Measurements from ENCODE around the gene MLH3. TPM values are rescaled to one million over a fixed set of nuclear protein-coding genes. Genes with fewer than 3 reads are reported as not detected.

The MLH3 gene
- total and polyA plus RNA-seq, 2 of the 13 experiments (the other 11 are each of a cell fraction or from before 2014, with no cell fraction given): 14.4 to 24.8 TPM

GRCh38 chr14:75050852-75051555 lies at the start of gene MLH3 (continued):
- TF ChIP-seq KLF9 (CRISPR knock-in tag; IDR thresholded peaks at IDR 0.05; ENCODE audit: low read depth) (0 out of 2 replicates have a peak, but pooled peaks have one; percentile 63), SCMH1 (CRISPR knock-in tag; IDR thresholded peaks at IDR 0.05; ENCODE audit: borderline replicate concordance) (no peak), ZNF878 (CRISPR knock-in tag; IDR thresholded peaks at IDR 0.05) (0 out of 2 replicates have a peak, but pooled peaks have one; percentile 20), ATF5 (CRISPR knock-in tag; IDR thresholded peaks at IDR 0.05; ENCODE audit: low read depth) (0 out of 2 replicates have a peak, but pooled peaks have one; percentile 77), ZFP1 (CRISPR knock-in tag; IDR thresholded peaks at IDR 0.05) (0 out of 2 replicates have a peak, but pooled peaks have one; percentile 29), PRDM4 (CRISPR knock-in tag; IDR thresholded peaks at IDR 0.05; ENCODE audit: borderline replicate concordance) (no peak), MXD3 (CRISPR knock-in tag; IDR thresholded peaks at IDR 0.05) (peak; percentile 95), ZNF616 (CRISPR knock-in tag; IDR thresholded peaks at IDR 0.05; ENCODE audit: low read depth) (peak; percentile 52; the same call in 1 of the 2 replicates), ZNF589 (CRISPR knock-in tag; conservative IDR thresholded peaks at IDR 0.05) (no peak; the same call in 1 of the 2 replicates), SRSF4 (IDR thresholded peaks at IDR 0.05; ENCODE audit: low read depth, low read length, poor library complexity, severe bottlenecking) (no peak), ZNF619 (CRISPR knock-in tag; IDR thresholded peaks at IDR 0.05) (no peak), ZBTB2 (CRISPR knock-in tag; IDR thresholded peaks at IDR 0.05; ENCODE audit: low read depth) (peak; percentile 60; the same call in 1 of the 2 replicates), REXO4 (CRISPR knock-in tag; IDR thresholded peaks at IDR 0.05; ENCODE audit: borderline replicate concordance) (no peak), TFAP4 (IDR thresholded peaks at IDR 0.05; ENCODE audit: borderline replicate concordance, low read depth) (no peak), TFE3 (CRISPR knock-in tag; IDR thresholded peaks at IDR 0.05) (peak; percentile 71; the same call in 1 of the 2 replicates), HOXD1 (CRISPR knock-in tag; IDR thresholded peaks at IDR 0.05) (0 out of 2 replicates have a peak, but pooled peaks have one; percentile 67), YEATS4 (CRISPR knock-in tag; IDR thresholded peaks at IDR 0.05; ENCODE audit: borderline replicate concordance) (peak; percentile 90), GABPA (IDR thresholded peaks at IDR 0.05; ENCODE audit: low read depth, low read length) (no peak), GABPA (CRISPR knock-in tag; IDR thresholded peaks at IDR 0.05; ENCODE audit: low read depth) (no peak), NFE2L2 (IDR thresholded peaks at IDR 0.05; ENCODE audit: low read length) (no peak), ZNF44 (CRISPR knock-in tag; IDR thresholded peaks at IDR 0.05) (0 out of 2 replicates have a peak, but pooled peaks have one; percentile 64), MIXL1 (CRISPR knock-in tag; IDR thresholded peaks at IDR 0.05) (peak; percentile 28; the same call in 1 of the 2 replicates), ZNF556 (CRISPR knock-in tag; IDR thresholded peaks at IDR 0.05; ENCODE audit: borderline replicate concordance) (no peak)

Measured in HepG2 (cell line).